Astrocyte of the cerebellum (primary cell): ENCODE measurements around the gene COL2A1.

Experiments
- DNase-seq: peaks from one replicate; pipeline ENCODE4 v3.0.0-alpha.2; 2011; ENCODE audit warnings: low read depth
- H3K4me3 ChIP-seq: 2 replicates; pipeline ENCODE4 v1.5.1; 2011; ENCODE audit warnings: mild to moderate bottlenecking, low read depth, low read length, moderate library complexity
- in situ Hi-C: cut with HindIII; loops from 2 replicates; pipeline ENCODE4 v1.10.0; 2017; ENCODE audit warnings: low sequenced_read_pairs
- TF ChIP-seq, protein P1 (sequence below): IDR thresholded peaks from 2 replicates; pipeline ENCODE4 v1.5.1; 2012; ENCODE audit warnings: low read length, low read depth, moderate library complexity, mild to moderate bottlenecking; ENCODE audit errors: missing control alignments

The COL2A1 gene

DNA sequence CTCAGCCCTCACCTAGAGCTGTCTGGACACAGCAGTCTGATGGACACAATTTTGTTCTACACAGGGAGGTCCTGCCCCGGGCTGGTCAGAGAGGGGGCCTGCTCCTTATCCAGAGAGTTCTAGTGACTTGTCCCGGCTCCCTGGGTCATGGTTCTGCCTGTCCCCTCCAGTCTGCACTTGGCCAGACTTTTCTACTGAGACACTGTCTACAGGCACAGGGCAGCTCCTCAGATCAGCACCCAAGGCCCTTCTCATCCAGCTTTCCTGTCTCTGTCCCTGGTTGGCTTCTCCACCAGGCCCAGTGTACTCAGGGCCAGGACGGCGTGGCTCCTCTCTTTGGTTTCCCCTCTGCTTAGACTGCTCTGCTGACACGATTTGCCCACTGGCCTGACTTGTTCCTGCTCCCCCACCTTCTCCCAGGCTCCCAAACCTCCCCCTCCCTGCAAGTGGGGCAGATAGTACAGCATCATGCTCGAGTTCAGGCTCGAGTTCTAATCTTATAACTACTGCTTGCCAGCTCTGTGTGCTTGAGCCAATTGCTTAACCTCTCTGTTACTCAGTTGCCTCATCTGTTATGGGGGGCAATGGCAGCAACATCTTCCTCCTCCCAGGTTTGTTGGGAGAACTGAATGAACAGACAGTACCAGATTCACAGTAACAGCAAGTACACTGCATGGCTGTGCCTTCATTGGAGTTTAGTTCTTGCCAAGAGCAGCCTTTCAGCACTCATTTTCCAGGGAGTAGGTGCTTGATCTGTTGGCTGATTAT, 22.0 kb upstream of the COL2A1 start:
- H3K4me3 ChIP-seq: no peak overlapping the region
- TF ChIP-seq, protein P1, sequence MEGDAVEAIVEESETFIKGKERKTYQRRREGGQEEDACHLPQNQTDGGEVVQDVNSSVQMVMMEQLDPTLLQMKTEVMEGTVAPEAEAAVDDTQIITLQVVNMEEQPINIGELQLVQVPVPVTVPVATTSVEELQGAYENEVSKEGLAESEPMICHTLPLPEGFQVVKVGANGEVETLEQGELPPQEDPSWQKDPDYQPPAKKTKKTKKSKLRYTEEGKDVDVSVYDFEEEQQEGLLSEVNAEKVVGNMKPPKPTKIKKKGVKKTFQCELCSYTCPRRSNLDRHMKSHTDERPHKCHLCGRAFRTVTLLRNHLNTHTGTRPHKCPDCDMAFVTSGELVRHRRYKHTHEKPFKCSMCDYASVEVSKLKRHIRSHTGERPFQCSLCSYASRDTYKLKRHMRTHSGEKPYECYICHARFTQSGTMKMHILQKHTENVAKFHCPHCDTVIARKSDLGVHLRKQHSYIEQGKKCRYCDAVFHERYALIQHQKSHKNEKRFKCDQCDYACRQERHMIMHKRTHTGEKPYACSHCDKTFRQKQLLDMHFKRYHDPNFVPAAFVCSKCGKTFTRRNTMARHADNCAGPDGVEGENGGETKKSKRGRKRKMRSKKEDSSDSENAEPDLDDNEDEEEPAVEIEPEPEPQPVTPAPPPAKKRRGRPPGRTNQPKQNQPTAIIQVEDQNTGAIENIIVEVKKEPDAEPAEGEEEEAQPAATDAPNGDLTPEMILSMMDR: no peak
- no peak for DNase-seq
- in situ Hi-C loops: no loop called here

DNA sequence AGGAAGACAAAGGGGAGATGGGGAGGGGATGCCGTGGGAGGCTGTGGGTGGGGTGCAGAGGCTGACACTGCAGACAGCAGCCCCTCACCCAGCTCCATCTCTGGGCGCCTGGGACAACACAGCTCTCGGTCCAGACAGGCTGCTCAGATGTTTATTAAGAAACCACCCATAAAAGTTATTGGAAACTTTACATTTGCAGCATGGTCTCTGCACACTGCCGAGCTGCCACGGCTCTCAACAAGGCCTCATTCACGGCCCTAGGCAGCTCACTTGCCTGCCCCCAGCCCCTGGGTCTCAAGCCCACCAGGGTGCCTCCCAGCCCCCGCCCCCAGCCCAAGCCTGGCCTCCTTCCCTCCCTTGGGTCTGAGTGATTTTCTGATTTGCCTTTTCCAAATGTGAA, 21.0 kb upstream of the COL2A1 start:
- in situ Hi-C loops: no loop called here
- H3K4me3 ChIP-seq: no peak overlapping the region
- no peak for DNase-seq
- TF ChIP-seq, protein P1: no peak

DNA sequence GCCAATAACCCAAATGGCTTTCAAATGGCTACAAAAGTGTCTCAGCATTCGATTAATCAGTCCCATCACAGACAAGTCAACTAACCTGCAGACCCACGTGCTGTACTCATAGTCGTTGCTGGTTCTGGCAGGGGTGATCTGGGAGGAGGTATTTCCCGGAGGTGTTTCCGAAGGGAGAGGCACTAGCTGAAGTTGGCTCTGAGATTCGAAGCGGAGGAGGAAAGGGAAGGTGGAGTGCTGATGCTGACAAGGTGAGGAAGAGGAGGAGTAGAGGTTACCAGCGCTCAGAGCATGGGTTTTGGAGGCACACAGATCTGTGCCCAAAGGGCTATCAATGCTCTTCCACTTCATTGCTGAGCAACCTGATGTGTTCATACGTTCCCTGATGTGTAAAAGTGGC, 20.5 kb upstream of the COL2A1 start:
- TF ChIP-seq, protein P1: no peak
- H3K4me3 ChIP-seq: no peak overlapping the region

DNA sequence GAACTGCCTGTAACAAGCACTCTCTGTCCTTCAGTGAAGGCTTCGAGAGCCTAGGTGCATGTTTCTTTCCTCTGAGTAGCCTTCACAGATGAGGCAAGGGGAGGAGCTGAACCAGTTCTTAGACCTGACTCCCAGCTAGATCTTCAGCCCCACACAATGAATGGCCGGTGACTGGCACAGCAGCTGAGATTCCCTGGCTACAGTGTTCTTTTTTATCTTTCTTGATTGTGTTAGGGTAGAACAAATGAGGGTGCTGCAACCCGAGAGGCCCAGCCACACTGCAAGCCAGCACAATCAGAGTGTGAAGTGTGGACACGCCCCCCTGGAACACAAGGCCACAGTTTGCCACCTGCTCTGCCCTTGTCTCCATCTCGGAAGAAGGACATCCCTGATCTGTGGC, 19.1 kb upstream of the COL2A1 start:
- no peak overlapping the region for H3K4me3 ChIP-seq
- in situ Hi-C loops: no loop called here
- no peak for DNase-seq
- TF ChIP-seq, protein P1: no peak

More for the DNA sequence above, 20.5 kb upstream of the COL2A1 start:
- DNase-seq: no peak
- in situ Hi-C loops: no loop called here

DNA sequence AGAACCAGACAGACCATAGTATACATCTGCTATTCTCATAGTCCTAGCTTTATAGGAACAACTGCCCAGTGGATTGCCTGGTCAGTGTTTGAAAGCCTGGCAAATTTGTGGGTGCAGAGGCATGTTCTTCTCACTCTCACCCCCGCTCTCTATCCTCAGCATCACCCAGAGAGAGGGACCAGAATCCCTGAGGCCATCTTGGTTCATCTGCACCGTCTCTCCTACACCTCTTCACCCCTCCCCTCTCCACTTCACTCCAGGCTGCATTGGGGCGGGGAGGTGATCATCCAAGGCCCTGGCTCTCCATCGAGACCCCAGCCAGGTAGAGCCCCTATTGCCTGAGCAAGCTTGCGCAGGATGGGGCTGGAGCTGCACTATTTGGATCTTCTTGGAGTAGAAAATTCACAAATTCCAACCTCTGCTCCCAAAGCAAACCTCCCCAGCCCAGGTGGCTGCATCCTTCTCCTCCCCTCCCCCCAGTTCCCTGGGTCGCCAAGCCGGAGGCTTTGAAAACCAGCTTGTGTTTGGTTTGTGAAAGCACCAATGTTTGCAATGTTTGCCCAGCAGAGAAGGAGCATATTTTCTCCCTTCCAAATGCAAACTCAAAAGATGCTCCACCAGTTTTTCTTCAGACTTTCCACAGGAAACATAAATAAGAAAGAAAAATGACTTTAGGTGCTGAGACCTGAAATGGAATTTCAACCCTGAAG, 18.6 kb upstream of the COL2A1 start:
- no peak for DNase-seq
- TF ChIP-seq, protein P1: no peak
- H3K4me3 ChIP-seq: no peak overlapping the region
- in situ Hi-C loops: no loop called here

DNA sequence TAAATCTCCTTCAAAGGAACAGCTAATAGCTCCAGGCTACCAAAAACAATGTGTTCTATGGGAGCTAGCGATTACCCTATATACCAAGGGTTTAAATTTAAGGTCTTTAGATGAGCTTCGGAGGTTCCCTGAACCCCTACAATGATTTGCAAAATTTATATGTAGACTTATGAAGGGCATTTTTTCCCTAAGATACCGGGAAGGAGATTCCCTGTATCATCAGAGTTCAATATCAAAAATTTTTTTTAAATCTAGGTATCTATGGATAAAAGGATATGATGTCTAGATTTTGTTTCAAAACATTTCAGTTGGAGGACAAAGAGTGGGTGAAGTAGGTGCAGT, 17.9 kb upstream of the COL2A1 start:
- TF ChIP-seq, protein P1: no peak
- no peak overlapping the region for H3K4me3 ChIP-seq
- in situ Hi-C loops: no loop called here
- no peak for DNase-seq
